K562 (cell line): Measurements from ENCODE around the gene KLF13. TPM values are rescaled to one million over a fixed set of nuclear protein-coding genes. Genes with fewer than 3 reads are reported as not detected.

Source experiments
- ATAC-seq: fragments of 200-7000 bp; cut with Tn5 transposase; 3 replicates; pipeline ENCODE4 v1.9.1; 2020; ENCODE audit warnings: moderate library complexity
- BruUV-seq: library from RNA; stranded (reverse); fragments of 400-500 nt; replicated peaks from 2 replicates; lab custom pipeline; 2021; lab: Mats Ljungman, UMichigan
- CTCF ChIA-PET: fragments of 300-600 bp; formaldehyde crosslinking; extraction: SDS; loops from one replicate; lab custom pipeline; 2021; ENCODE audit warnings: low intra/inter-chr PET ratio; lab: Yijun Ruan, JAX
- POLR2A ChIA-PET: fragments of 300-600, 350-650 bp; sonication (Branson Sonifier 250); formaldehyde crosslinking; extraction: SDS; loops from one replicate; lab custom pipeline; 2021; ENCODE audit warnings: antibody characterized with exemption, inconsistent platforms; lab: Yijun Ruan, JAX
- DNase-seq, 4 experiments: peaks; one replicate each; pipeline versions ENCODE4 v3.0.0 to v3.0.0-alpha.2; 2011 to 2018; ENCODE audit warnings: low spot score in 3 of 4, mixed read lengths in 3 of 4; ENCODE audit errors: extremely low read depth in 1 of 4
- FAIRE-seq: peaks from 2 replicates; lab custom pipeline; 2011; peaks lifted over from hg19 to GRCh38; lab: Jason Lieb, UNC
- H2AFZ ChIP-seq: 2 replicates; pipeline ENCODE4 v1.6.0; 2011; ENCODE audit warnings: low read depth, low read length, control low read depth, inconsistent platforms
- H3K27ac ChIP-seq: fragments of 200-600 bp; 3 replicates; pipeline ENCODE4 v1.8.0; 2011; ENCODE audit warnings: low read depth, mild to moderate bottlenecking, control low read depth, inconsistent platforms, low read length, moderate library complexity, mixed read lengths; ENCODE audit errors: extremely low read depth
- H3K27me3 ChIP-seq, 2 experiments: fragments of 300-600 bp in 1 of 2; 2 replicates in 1 of 2; 3 replicates in 1 of 2; pipeline versions ENCODE4 v1.6.0 to v1.8.0; 2011; ENCODE audit warnings: inconsistent platforms in 2 of 2, low read length in 2 of 2, mild to moderate bottlenecking in 1 of 2, mixed read lengths in 1 of 2, moderate library complexity in 1 of 2; ENCODE audit not compliant: control insufficient read depth in 2 of 2, insufficient read depth in 2 of 2
- H3K36me3 ChIP-seq: fragments of 300-600 bp; 3 replicates; pipeline ENCODE4 v1.8.0; 2011; ENCODE audit warnings: mild to moderate bottlenecking, low read length, inconsistent platforms; ENCODE audit not compliant: control insufficient read depth, insufficient read depth
- H3K4me1 ChIP-seq, 2 experiments: fragments of 200-600 bp in 1 of 2; replicated peaks in 1 of 2; 2 replicates in 1 of 2; 3 replicates in 1 of 2; pipeline versions ENCODE4 v1.5.1 to v1.8.0; 2011; ENCODE audit warnings: inconsistent platforms in 2 of 2, low read length in 2 of 2, mild to moderate bottlenecking in 1 of 2, mixed read lengths in 1 of 2, moderate library complexity in 1 of 2; ENCODE audit not compliant: control insufficient read depth in 2 of 2, insufficient read depth in 2 of 2
- H3K4me2 ChIP-seq: 2 replicates; pipeline ENCODE4 v1.6.1; 2011; ENCODE audit warnings: low read length, control low read depth, inconsistent platforms, mixed read lengths; ENCODE audit not compliant: insufficient read depth
- H3K4me3 ChIP-seq: fragments of 200-600 bp; sonication (generic), shearing (Covaris generic); 2 replicates; pipeline ENCODE4 v1.5.1; 2016; ENCODE audit warnings: control low read depth, inconsistent platforms
- H3K79me2 ChIP-seq: fragments of 200-600 bp; 3 replicates; pipeline ENCODE4 v1.8.0; 2011; ENCODE audit warnings: low read length, inconsistent platforms; ENCODE audit not compliant: control insufficient read depth, insufficient read depth
- H3K9ac ChIP-seq, 2 experiments: 2 replicates each; pipeline versions ENCODE4 v1.6.0 to v1.6.1; 2011; ENCODE audit warnings: low read depth in 2 of 2, low read length in 2 of 2, control low read depth in 1 of 2, inconsistent platforms in 1 of 2, mild to moderate bottlenecking in 1 of 2, mixed read lengths in 1 of 2; ENCODE audit not compliant: insufficient read depth in 1 of 2
- H3K9me1 ChIP-seq: one replicate; pipeline ENCODE4 v1.6.0; 2011; ENCODE audit warnings: inconsistent platforms, mild to moderate bottlenecking, low read length, moderate library complexity; ENCODE audit not compliant: control insufficient read depth, insufficient read depth
- H3K9me3 ChIP-seq: replicated peaks from 2 replicates; pipeline ENCODE4 v1.5.1; 2011; ENCODE audit warnings: low read depth, low read length, inconsistent platforms; ENCODE audit not compliant: control insufficient read depth, insufficient read depth
- H4K20me1 ChIP-seq: replicated peaks from 2 replicates; pipeline ENCODE4 v1.6.1; 2011; ENCODE audit warnings: low read length, inconsistent platforms, mixed read lengths; ENCODE audit not compliant: control insufficient read depth, insufficient read depth
- AFF1 ChIP-seq, 2 experiments: fragments of 450-650 bp; IDR thresholded peaks; 2 replicates each; pipeline ENCODE4 v1.6.1; 2018; ENCODE audit warnings: mild to moderate bottlenecking in 2 of 2, low read depth in 1 of 2; ENCODE audit not compliant: partially characterized antibody in 2 of 2
- CREM ChIP-seq: IDR thresholded peaks from 2 replicates; pipeline ENCODE4 v1.6.1; 2014; ENCODE audit warnings: antibody characterized with exemption, low read depth
- FOXK1 ChIP-seq: sonication (generic); formaldehyde crosslinking; IDR thresholded peaks from 2 replicates; pipeline ENCODE4 v1.8.0; 2022; ENCODE audit warnings: missing genetic modification reagents, mild to moderate bottlenecking, borderline replicate concordance
- SRSF1 ChIP-seq: fragments of 200-400 bp; formaldehyde crosslinking; IDR thresholded peaks from 2 replicates; pipeline ENCODE4 v1.6.1; 2017; ENCODE audit warnings: mild to moderate bottlenecking, low read depth, low read length, moderate library complexity
- ZNF224 ChIP-seq: sonication (generic); formaldehyde crosslinking; IDR thresholded peaks from 2 replicates; pipeline ENCODE4 v1.8.0; 2022; ENCODE audit warnings: mild to moderate bottlenecking, missing genetic modification reagents
- ZNF280B ChIP-seq: fragments of 250-450 bp; sonication (Bioruptor Pico); IDR thresholded peaks from 2 replicates; pipeline ENCODE4 v1.5.1; 2021; ENCODE audit warnings: mild to moderate bottlenecking
- ZNF282 ChIP-seq: sonication (generic); formaldehyde crosslinking; IDR thresholded peaks from 2 replicates; pipeline ENCODE4 v1.8.1; 2023; ENCODE audit warnings: missing genetic modification reagents
- ZNF668 ChIP-seq: fragments of 250-450 bp; sonication (Bioruptor Pico); IDR thresholded peaks from 2 replicates; pipeline ENCODE4 v1.8.0; 2022; ENCODE audit warnings: mild to moderate bottlenecking, inconsistent platforms
- whole genome bisulfite sequencing: fragments of 100-300 bp; shearing (Covaris generic); methylation state at CpG from one replicate; pipeline ENCODE4 v1.1.6; 2016; ENCODE audit warnings: low coverage, mixed read lengths; ENCODE audit not compliant: insufficient coverage; ENCODE audit errors: missing lambda C conversion rate; 5-methylcytosine and 5-hydroxymethylcytosine counted together
- in situ Hi-C: fragments of 300-500 bp; cut with MboI; formaldehyde crosslinking; loops from 4 replicates; pipeline ENCODE4 v1.15.0; 2018; ENCODE audit warnings: inconsistent platforms, mixed read lengths
- intact Hi-C: fragments of 100-400 bp; cut with micrococcal nuclease; formaldehyde crosslinking; loops from 2 replicates; pipeline ENCODE4 v1.14.2; 2022
- polyA plus RNA-seq, 8 experiments: library from polyadenylated mRNA; depleted of rRNA in 4 of 8; stranded (reverse) in 5 of 8; unstranded in 3 of 8; fragments of >200 nt; fragmentation: Nextera tagmentation in 2 of 8; fragmentation: Illumina TruSeq in 1 of 8; extraction: Ambion mirVana in 2 of 8; extraction: Trizol in 1 of 8; gene quantifications; 2 replicates each; pipeline versions ENCODE4 v1.2.1 to v1.2.3, GENCODE V29; 2011 to 2014; ENCODE audit warnings: inconsistent platforms in 1 of 8, missing spikeins in 1 of 8
- total RNA-seq, 7 experiments: library from RNA; depleted of rRNA in 6 of 7; stranded (reverse); fragments of >200 nt in 6 of 7; fragmentation: Illumina TruSeq in 2 of 7; extraction: Trizol in 2 of 7; gene quantifications; 2 replicates each; pipeline versions ENCODE4 v1.2.1 to v1.2.3, GENCODE V29; 2011 to 2021; ENCODE audit warnings: low replicate concordance in 1 of 7

KLF13 gene
- total and polyA plus RNA-seq, 9 of the 15 experiments (the other 6 are each of a cell fraction or from before 2014, with no cell fraction given), result 1.8 to 10.5 (median 4.8) TPM

GRCh38 chr15:31309893-31310606 lies 16.6 kb upstream of the KLF13 start:
- in situ Hi-C loops (no loop called here), intact Hi-C loops (no loop called here)
- Histone ChIP-seq H4K20me1 (no peaks in the 10 kb centered on the region; the same call in 1 of the 2 replicates), H3K9me3 (no peaks in the 10 kb centered on the region), H3K27me3 (peaks cover 12 to 60% of the 10 kb centered on the region in 2 experiments), H3K4me1 (peaks cover 0 to 4% of the 10 kb centered on the region in 2 experiments; a peak in 1 of 5 replicates), H3K4me2 (no peak overlapping the region), H3K27ac (no peak overlapping the region), H3K4me3 (no peak overlapping the region), H3K9ac (no peak overlapping the region), H3K9me1 (no peaks in the 10 kb centered on the region), H2AFZ (no peak overlapping the region), H3K36me3 (no peaks in the 10 kb centered on the region), H3K79me2 (no peaks in the 10 kb centered on the region)
- POLR2A ChIA-PET, result interaction anchor here (0.7 to 1.2 kb wide), 3 partner anchors 9 to 149 kb away, joined by 3 to 4 read pairs (median 3); no protein-coding TSS in a partner anchor
- no peak for DNase-seq
- no TSS peak for BruUV-seq
- FAIRE-seq, result no peak
- CTCF ChIA-PET, result no interaction called here
- 7% methylated on average over 9 of the region's 9 CpGs for WGBS
- ATAC-seq, result no peak
- TF ChIP-seq SRSF1 (no peak), ZNF668 (no peak), ZNF280B (no peak), ZNF224 (CRISPR knock-in tag) (no peak), ZNF282 (CRISPR knock-in tag) (no peak), FOXK1 (CRISPR knock-in tag) (no peak), AFF1 (IDR thresholded peaks at IDR 0.05; ENCODE audit: low read depth in 1 of 2, partially characterized antibody in 2 of 2) (no peak), CREM (no peak)
